ENCODE results near the gene SEC14L3. TPM values are rescaled to one million over a fixed set of nuclear protein-coding genes. Genes with fewer than 3 reads are reported as not detected.

Gene SEC14L3
- polyA plus RNA-seq, 1 of the 3 experiments (the other 2 are of a cell fraction): not detected

DNA sequence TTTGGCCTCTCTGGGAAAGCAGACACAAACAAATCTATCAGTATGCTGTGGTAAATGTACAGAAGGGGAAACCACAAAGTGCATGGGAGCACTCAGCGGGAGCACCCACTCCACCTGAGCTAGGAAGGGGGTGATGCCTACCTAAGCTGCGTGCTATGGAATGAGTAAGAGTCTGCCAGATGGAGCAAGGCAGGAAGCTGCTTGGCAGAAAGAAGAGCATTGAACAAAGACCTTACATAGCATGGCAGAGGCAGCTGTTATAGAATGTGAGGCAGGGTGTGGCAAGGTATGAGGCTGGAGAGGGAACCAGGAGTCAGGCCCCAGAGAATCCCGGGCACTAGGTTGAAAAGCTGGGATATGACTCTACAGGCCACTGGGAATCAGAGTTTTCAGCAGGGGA, 60.0 kb downstream of the SEC14L3 start:
- no peak overlapping the region for H3K4me3 ChIP-seq (ENCODE audit: low read depth in 2 of 2, low read length in 1 of 2)
- H3K9ac ChIP-seq: no peak overlapping the region
- H3K4me2 ChIP-seq: no peak overlapping the region
- H3K27ac ChIP-seq (ENCODE audit: low read depth in 2 of 2, low read length in 1 of 2): no peak overlapping the region
- H3K4me1 ChIP-seq (ENCODE audit: control insufficient read depth in 1 of 2, insufficient read depth in 2 of 2, low read depth in 1 of 2, low read length in 1 of 2): no peaks in the 10 kb centered on the region
- DNase-seq: no peak
- no peaks in the 10 kb centered on the region for H4K20me1 ChIP-seq (ENCODE audit: insufficient read depth)
- no peaks in the 10 kb centered on the region for H3K9me3 ChIP-seq
- POLR2A ChIA-PET: interaction anchor here (0.6 kb wide), 2 partner anchors 466 to 1250 kb away, joined by 4 to 5 read pairs; partner anchors contain the start of gene PISD
- CTCF ChIA-PET: interaction anchor here (0.9 to 1.9 kb wide), 3 partner anchors 24 to 149 kb away, joined by 3 to 5 read pairs (median 3); partner anchors contain the start of gene RNF215
- H2AFZ ChIP-seq (ENCODE audit: low read depth): no peak overlapping the region
- H3K9me2 ChIP-seq: no peaks in the 10 kb centered on the region
- WGBS (ENCODE audit: low lambda C conversion rate): 87% methylated on average over 3 of the region's 3 CpGs
- H3F3A ChIP-seq (replicated peaks; ENCODE audit: insufficient read depth): peaks cover 8% of the 10 kb centered on the region
- no peaks in the 10 kb centered on the region for H3K27me3 ChIP-seq (ENCODE audit: insufficient read depth)
- TF ChIP-seq YY1 (IDR thresholded peaks at IDR 0.05; ENCODE audit: low read depth) (no peak), RXRA (IDR thresholded peaks at IDR 0.05; ENCODE audit: borderline replicate concordance, low read depth) (no peak), FOXJ3 (CRISPR knock-in tag; IDR thresholded peaks at IDR 0.05) (no peak), RCOR1 (IDR thresholded peaks at IDR 0.05; ENCODE audit: low read length) (no peak), GATA2 (CRISPR knock-in tag; IDR thresholded peaks at IDR 0.05) (no peak), RAD21 (IDR thresholded peaks at IDR 0.05; ENCODE audit: low read length) (no peak), POLR2AphosphoS5 (IDR thresholded peaks at IDR 0.05; ENCODE audit: low read depth, low read length) (no peak)
- TF ChIP-seq, protein P1, sequence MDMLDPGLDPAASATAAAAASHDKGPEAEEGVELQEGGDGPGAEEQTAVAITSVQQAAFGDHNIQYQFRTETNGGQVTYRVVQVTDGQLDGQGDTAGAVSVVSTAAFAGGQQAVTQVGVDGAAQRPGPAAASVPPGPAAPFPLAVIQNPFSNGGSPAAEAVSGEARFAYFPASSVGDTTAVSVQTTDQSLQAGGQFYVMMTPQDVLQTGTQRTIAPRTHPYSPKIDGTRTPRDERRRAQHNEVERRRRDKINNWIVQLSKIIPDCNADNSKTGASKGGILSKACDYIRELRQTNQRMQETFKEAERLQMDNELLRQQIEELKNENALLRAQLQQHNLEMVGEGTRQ (IDR thresholded peaks at IDR 0.05; ENCODE audit: borderline replicate concordance, low read depth, low read length): no peak
- peaks cover 27 to 38% of the 10 kb centered on the region in 2 experiments for H3K36me3 ChIP-seq (replicated peaks in 1 of 2; ENCODE audit: control insufficient read depth in 1 of 2, insufficient read depth in 2 of 2, low read length in 1 of 2)
- H3K79me2 ChIP-seq (ENCODE audit: insufficient read depth): no peaks in the 10 kb centered on the region

Small RNAs within 50 kb of the gene (small RNA-seq; reads per million reads assigned to genes)
- gene AC004832.3: 0 reads per million in 7 experiments
- gene RNU6-564P: 0 reads per million in 7 experiments

Other genes starting within 250 kb of the SEC14L3 start
- gene LIF, start 225.3 kb downstream of the SEC14L3 start, polyA plus RNA-seq (2012; rRNA removed): 24.6 and 36.5 TPM in 2 replicates
- not detected in 2 replicates for gene OSM, start 205.2 kb downstream of the SEC14L3 start, polyA plus RNA-seq (2012; rRNA removed)
- 14.4 and 17.4 TPM in 2 replicates for gene CASTOR1, start 182.5 kb downstream of the SEC14L3 start, polyA plus RNA-seq (2012; rRNA removed)
- gene TBC1D10A, start 145.1 kb downstream of the SEC14L3 start, polyA plus RNA-seq (2012; rRNA removed): 15.3 and 16.5 TPM in 2 replicates
- 37.5 and 75.2 TPM in 2 replicates for gene SF3A1, start 115.1 kb downstream of the SEC14L3 start, polyA plus RNA-seq (2012; rRNA removed)
- 5.8 and 7.9 TPM in 2 replicates for gene CCDC157, start 115.0 kb downstream of the SEC14L3 start, polyA plus RNA-seq (2012; rRNA removed)
- 28.6 and 37.2 TPM in 2 replicates for gene RNF215, start 84.6 kb downstream of the SEC14L3 start, polyA plus RNA-seq (2012; rRNA removed)
- 14.0 and 16.1 TPM in 2 replicates for gene SEC14L2, start 75.0 kb downstream of the SEC14L3 start, polyA plus RNA-seq (2012; rRNA removed)
- 11.9 and 18.9 TPM in 2 replicates for gene MTFP1, start 46.2 kb downstream of the SEC14L3 start, polyA plus RNA-seq (2012; rRNA removed)
- gene SEC14L4, start 33.7 kb upstream of the SEC14L3 start, polyA plus RNA-seq (2012; rRNA removed): not detected in 2 replicates
- not detected in 2 replicates for gene SEC14L6, start 74.7 kb upstream of the SEC14L3 start, polyA plus RNA-seq (2012; rRNA removed)
- gene GAL3ST1, start 102.6 kb upstream of the SEC14L3 start, polyA plus RNA-seq (2012; rRNA removed): 0.08 TPM in 1 of 2 replicates, not detected in the other
- gene PES1, start 119.9 kb upstream of the SEC14L3 start, polyA plus RNA-seq (2012; rRNA removed): 109 and 119 TPM in 2 replicates
- 4.1 and 4.5 TPM in 2 replicates for gene TCN2, start 135.2 kb upstream of the SEC14L3 start, polyA plus RNA-seq (2012; rRNA removed)
- 2.8 and 2.9 TPM in 2 replicates for gene SLC35E4, start 163.8 kb upstream of the SEC14L3 start, polyA plus RNA-seq (2012; rRNA removed)
- 11.7 and 13.9 TPM in 2 replicates for gene DUSP18, start 195.9 kb upstream of the SEC14L3 start, polyA plus RNA-seq (2012; rRNA removed)
- 2.6 and 3.1 TPM in 2 replicates for gene OSBP2, start 222.9 kb upstream of the SEC14L3 start, polyA plus RNA-seq (2012; rRNA removed)

Data from SK-N-SH (cell line).